ENCODE measurements around the gene PLXNA1. TPM values are rescaled to one million over a fixed set of nuclear protein-coding genes. Genes with fewer than 3 reads are reported as not detected.

The PLXNA1 gene
- total and polyA plus RNA-seq, 7 donors = 7.7 to 20.1 (median 15.2) TPM

GRCh38 chr3:127032296-127032990, 49.5 kb downstream of the PLXNA1 start:
- WGBS, 3 donors = 91 to 93% (median 91%) methylated on average over 18 to 21 of the region's 21 CpGs
- Histone ChIP-seq H3K36me3 (ENCODE audit: insufficient read depth in 1 of 2, low read depth in 1 of 2) (peaks cover 0 to 68% of the 10 kb centered on the region in 2 donors), H3K27me3 (ENCODE audit: insufficient read depth in 3 of 3, low read length in 2 of 3) (no peaks in the 10 kb centered on the region), H3K27ac (no peak overlapping the region), H3K9me3 (no peaks in the 10 kb centered on the region), H3K4me3 (no peak overlapping the region), H3K4me1 (no peaks in the 10 kb centered on the region)
- DNase-seq (no peak), ATAC-seq (no peak)
- intact Hi-C loops (cut with DNase I) = no loop called here
- TF ChIP-seq, protein P1, sequence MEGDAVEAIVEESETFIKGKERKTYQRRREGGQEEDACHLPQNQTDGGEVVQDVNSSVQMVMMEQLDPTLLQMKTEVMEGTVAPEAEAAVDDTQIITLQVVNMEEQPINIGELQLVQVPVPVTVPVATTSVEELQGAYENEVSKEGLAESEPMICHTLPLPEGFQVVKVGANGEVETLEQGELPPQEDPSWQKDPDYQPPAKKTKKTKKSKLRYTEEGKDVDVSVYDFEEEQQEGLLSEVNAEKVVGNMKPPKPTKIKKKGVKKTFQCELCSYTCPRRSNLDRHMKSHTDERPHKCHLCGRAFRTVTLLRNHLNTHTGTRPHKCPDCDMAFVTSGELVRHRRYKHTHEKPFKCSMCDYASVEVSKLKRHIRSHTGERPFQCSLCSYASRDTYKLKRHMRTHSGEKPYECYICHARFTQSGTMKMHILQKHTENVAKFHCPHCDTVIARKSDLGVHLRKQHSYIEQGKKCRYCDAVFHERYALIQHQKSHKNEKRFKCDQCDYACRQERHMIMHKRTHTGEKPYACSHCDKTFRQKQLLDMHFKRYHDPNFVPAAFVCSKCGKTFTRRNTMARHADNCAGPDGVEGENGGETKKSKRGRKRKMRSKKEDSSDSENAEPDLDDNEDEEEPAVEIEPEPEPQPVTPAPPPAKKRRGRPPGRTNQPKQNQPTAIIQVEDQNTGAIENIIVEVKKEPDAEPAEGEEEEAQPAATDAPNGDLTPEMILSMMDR (IDR thresholded peaks at IDR 0.05) = no peak

Other genes starting within 250 kb of the PLXNA1 start
- not detected for gene PRR23E, start 210.0 kb downstream of the PLXNA1 start, total RNA-seq
- not detected for gene PRR23E, start 210.0 kb downstream of the PLXNA1 start, polyA plus RNA-seq

Data from psoas muscle (tissue), 8 donors.